ENCODE data around the gene TOGARAM1.

The TOGARAM1 gene

DNA sequence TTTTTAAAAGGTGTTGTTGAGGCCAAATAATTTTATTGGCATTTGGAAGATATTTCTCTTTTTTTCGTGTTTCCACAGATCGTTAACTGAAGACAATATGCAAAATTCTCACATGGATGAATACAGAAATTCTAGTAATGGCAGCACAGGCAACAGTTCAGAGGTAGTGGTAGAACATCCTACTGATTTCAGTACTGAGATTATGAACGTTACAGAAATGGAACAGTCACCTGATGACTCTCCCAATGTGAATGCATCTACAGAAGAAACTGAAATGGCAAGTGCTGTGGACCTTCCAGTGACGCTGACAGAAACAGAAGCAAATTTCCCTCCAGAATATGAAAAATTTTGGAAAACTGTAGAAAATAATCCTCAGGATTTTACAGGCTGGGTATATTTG is 133.2 kb downstream of the TOGARAM1 start:
- DNase-seq: no peak

DNA sequence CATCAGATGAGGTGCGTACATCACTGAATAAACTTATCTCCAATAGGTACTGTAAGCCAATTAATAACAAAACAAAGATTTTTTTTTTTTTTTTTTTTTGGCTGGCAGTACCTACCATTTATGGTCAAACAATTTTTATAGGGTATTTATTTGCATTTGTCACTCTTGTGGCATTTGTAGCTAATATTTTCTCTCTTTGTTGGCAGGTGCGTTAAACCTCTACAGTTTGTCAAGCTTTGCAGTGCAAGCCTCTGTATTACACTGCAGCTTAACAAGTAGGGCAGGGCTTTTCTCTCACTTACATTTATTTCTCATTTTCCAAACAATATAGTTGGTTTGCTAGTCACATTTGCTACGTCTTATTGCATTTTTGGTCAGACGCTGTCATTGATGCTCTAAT is 134.2 kb downstream of the TOGARAM1 start:
- DNase-seq: no peak

- DNase-seq: no peak
These were observed 141.8 kb downstream of the TOGARAM1 start for GRCh38 chr14:45103806-45104205.

GRCh38 chr14:45104561-45104960 is 142.6 kb downstream of the TOGARAM1 start:
- no peak for DNase-seq

GRCh38 chr14:45112896-45113781 is 151.1 kb downstream of the TOGARAM1 start:
- DNase-seq: no peak

GRCh38 chr14:45114327-45114726 is 152.3 kb downstream of the TOGARAM1 start:
- DNase-seq: no peak

DNA sequence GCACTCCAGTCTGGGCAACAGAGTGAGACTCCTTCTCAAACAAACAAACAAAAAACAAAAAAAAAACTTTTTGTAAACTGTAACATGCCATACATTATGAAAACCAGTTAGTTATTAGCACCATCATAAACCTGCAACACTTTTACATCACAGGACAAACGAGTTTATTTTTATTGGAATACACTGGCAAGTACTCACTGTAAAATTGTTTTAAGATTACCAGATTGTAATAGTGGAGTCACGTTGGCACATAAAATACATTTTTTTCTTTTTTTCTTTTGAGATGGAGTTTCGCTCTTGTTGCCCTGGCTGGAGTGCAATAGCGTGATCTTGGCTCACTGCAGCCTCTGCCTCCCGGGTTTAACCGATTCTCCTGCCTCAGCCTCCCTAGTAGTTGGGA is 156.6 kb downstream of the TOGARAM1 start:
- no peak for DNase-seq

DNA sequence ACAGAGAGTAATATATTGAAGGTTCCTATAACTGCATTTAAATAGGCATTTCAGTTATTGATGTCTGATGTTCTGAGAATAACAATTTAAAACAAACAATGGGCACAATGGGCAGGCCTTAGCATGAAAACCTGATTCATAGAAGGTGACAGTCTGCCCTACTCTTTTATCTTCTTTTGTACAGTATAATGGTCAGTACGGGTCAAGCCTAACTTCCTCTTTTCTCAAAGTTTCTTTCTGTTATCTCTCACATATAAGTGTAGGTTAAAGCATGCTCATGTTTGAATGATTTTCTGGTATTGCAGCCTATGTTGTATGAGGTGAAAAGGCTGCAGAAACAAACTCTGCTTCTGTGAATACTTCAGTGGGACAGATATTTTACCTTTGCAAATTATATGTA is 158.1 kb downstream of the TOGARAM1 start:
- no peak for DNase-seq

- DNase-seq: no peak
These were observed 161.3 kb downstream of the TOGARAM1 start for GRCh38 chr14:45123271-45123670.
